PC-9 (cell line): ENCODE measurements around the gene FBXW7. TPM values are rescaled to one million over a fixed set of nuclear protein-coding genes. Genes with fewer than 3 reads are reported as not detected.

Source experiments
- BruUV-seq: library from RNA; stranded (reverse); fragments of 400-500 nt; replicated peaks from 2 replicates; lab custom pipeline; 2021; lab: Mats Ljungman, UMichigan
- CTCF ChIA-PET: fragments of 300-600 bp; sonication (Branson Sonifier 250); formaldehyde crosslinking; loops from one replicate; lab custom pipeline; 2022; ENCODE audit warnings: antibody characterized with exemption; lab: Charles Lee
- POLR2A ChIA-PET: fragments of 300-600 bp; sonication (Branson Sonifier 250); formaldehyde crosslinking; loops from one replicate; lab custom pipeline; 2022; ENCODE audit warnings: antibody characterized with exemption; ENCODE audit not compliant: unreplicated experiment; lab: Charles Lee
- DNase-seq, 2 experiments: peaks; one replicate each; pipeline versions ENCODE4 v3.0.0 to v3.0.0-alpha.2; 2015 to 2022; ENCODE audit warnings: mixed read lengths in 1 of 2
- H2AFZ ChIP-seq: fragments of 200-600 bp; sonication (generic); 2 replicates; pipeline ENCODE4 v1.8.1; 2017; ENCODE audit warnings: antibody characterized with exemption
- H3F3A ChIP-seq: fragments of 200-600 bp; sonication (generic); 2 replicates; pipeline ENCODE4 v1.8.1; 2017; ENCODE audit warnings: antibody characterized with exemption, mild to moderate bottlenecking, low read depth; ENCODE audit not compliant: insufficient read depth
- H3K27ac ChIP-seq: fragments of 200-600 bp; sonication (generic); 2 replicates; pipeline ENCODE4 v1.6.1; 2016; ENCODE audit warnings: mixed run types
- H3K27me3 ChIP-seq: fragments of 200-600 bp; sonication (generic); 2 replicates; pipeline ENCODE4 v1.6.1; 2016; ENCODE audit warnings: low read depth, mixed run types; ENCODE audit not compliant: insufficient read depth
- H3K36me3 ChIP-seq: fragments of 200-600 bp; sonication (generic); 2 replicates; pipeline ENCODE4 v1.6.1; 2016; ENCODE audit warnings: low read depth, mixed run types
- H3K4me1 ChIP-seq: fragments of 200-600 bp; sonication (generic); replicated peaks from 2 replicates; pipeline ENCODE4 v1.6.1; 2016; ENCODE audit warnings: mixed run types; ENCODE audit not compliant: insufficient read depth
- H3K4me2 ChIP-seq: fragments of 200-600 bp; sonication (generic); 2 replicates; pipeline ENCODE4 v1.6.1; 2017; ENCODE audit warnings: mixed run types
- H3K4me3 ChIP-seq: fragments of 200-600 bp; sonication (generic); 2 replicates; pipeline ENCODE4 v1.6.1; 2016; ENCODE audit warnings: mixed run types
- H3K79me2 ChIP-seq: fragments of 200-600 bp; sonication (generic); 2 replicates; pipeline ENCODE4 v1.6.1; 2017; ENCODE audit warnings: low read depth, mixed run types
- H3K9me2 ChIP-seq: fragments of 200-600 bp; sonication (generic); 2 replicates; pipeline ENCODE4 v1.8.1; 2017; ENCODE audit warnings: mild to moderate bottlenecking; ENCODE audit not compliant: insufficient read depth
- H3K9me3 ChIP-seq: fragments of 200-600 bp; sonication (generic); 2 replicates; pipeline ENCODE4 v1.8.1; 2016; ENCODE audit warnings: low read depth; ENCODE audit not compliant: insufficient read depth
- H4K20me1 ChIP-seq: fragments of 200-600 bp; sonication (generic); 2 replicates; pipeline ENCODE4 v1.8.1; 2017; ENCODE audit not compliant: insufficient read depth
- EZH2 ChIP-seq: fragments of 200-600 bp; sonication (generic); IDR thresholded peaks from 2 replicates; pipeline ENCODE4 v1.8.0; 2017; ENCODE audit warnings: antibody characterized with exemption, low read depth
- intact Hi-C: fragments of 100-400 bp; cut with micrococcal nuclease; formaldehyde crosslinking; loops from one replicate; pipeline ENCODE4 v1.10.0; 2022; ENCODE audit not compliant: unreplicated experiment
- total RNA-seq: library from RNA; stranded (reverse); gene quantifications from 2 replicates; pipeline ENCODE4 v1.2.3, GENCODE V29; 2021
- TF ChIP-seq, protein P1 (sequence below): fragments of 200-600 bp; sonication (generic); conservative IDR thresholded peaks from 2 replicates; pipeline ENCODE4 v1.6.1; 2017; ENCODE audit warnings: mixed run types, antibody characterized with exemption, mild to moderate bottlenecking, moderate library complexity

FBXW7 gene
- total RNA-seq, 1 experiment from 2014 or later, result 30.2 TPM

DNA sequence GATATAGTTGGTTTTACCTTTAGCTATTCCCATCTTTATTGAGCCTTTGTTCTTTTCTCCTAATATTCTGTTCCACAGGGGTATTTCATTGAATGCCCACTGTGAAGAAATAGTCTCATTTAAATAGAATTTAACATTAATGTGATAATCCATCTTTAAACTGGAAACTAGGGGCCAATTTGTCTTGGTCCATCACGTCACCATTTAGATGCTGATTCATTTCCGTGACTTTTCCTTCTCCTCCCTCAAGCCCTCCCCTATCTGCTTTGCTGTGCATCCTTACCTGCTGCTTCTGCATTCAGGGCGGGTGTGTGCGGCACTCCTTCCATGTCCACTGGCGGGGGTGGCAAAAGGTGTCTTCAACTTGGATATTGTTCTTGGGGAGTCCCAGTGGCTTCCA is 241.1 kb downstream of the FBXW7 start:
- no TSS peak for BruUV-seq
- Histone ChIP-seq H3K4me2 (no peak overlapping the region), H3K9me2 (no peaks in the 10 kb centered on the region), H3K9me3 (no peaks in the 10 kb centered on the region), H2AFZ (no peak overlapping the region), H3K27me3 (no peaks in the 10 kb centered on the region), H3K36me3 (no peaks in the 10 kb centered on the region), H3F3A (no peaks in the 10 kb centered on the region), H4K20me1 (no peaks in the 10 kb centered on the region; the same call in 1 of the 2 replicates), H3K4me1 (no peaks in the 10 kb centered on the region), H3K79me2 (no peaks in the 10 kb centered on the region), H3K27ac (no peak overlapping the region), H3K4me3 (no peak overlapping the region)
- CTCF ChIA-PET, result no interaction called here
- no peak for TF ChIP-seq EZH2
- TF ChIP-seq, protein P1, sequence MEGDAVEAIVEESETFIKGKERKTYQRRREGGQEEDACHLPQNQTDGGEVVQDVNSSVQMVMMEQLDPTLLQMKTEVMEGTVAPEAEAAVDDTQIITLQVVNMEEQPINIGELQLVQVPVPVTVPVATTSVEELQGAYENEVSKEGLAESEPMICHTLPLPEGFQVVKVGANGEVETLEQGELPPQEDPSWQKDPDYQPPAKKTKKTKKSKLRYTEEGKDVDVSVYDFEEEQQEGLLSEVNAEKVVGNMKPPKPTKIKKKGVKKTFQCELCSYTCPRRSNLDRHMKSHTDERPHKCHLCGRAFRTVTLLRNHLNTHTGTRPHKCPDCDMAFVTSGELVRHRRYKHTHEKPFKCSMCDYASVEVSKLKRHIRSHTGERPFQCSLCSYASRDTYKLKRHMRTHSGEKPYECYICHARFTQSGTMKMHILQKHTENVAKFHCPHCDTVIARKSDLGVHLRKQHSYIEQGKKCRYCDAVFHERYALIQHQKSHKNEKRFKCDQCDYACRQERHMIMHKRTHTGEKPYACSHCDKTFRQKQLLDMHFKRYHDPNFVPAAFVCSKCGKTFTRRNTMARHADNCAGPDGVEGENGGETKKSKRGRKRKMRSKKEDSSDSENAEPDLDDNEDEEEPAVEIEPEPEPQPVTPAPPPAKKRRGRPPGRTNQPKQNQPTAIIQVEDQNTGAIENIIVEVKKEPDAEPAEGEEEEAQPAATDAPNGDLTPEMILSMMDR, result no peak
- intact Hi-C loops, result no loop called here
- DNase-seq, result no peak
- POLR2A ChIA-PET, result no interaction called here

DNA sequence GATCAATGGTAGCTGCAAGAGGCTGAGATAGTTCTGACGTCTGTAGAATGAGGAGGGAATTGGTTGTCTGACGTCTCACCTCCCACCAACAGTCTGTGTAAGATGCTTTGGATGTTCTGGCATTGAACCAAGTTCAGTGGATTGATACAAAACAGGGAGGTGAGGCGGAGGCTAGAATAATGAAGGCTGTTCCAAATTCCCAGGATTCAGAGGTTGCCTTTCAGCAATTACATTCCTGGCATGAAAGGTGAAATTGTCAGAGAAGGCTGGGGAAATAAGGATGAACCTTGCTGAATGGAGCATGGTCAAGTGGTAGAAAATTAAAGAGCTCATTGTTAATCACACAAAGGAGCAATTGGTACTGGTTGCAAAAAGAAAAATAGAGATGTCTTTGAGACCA is 241.6 kb downstream of the FBXW7 start:
- Histone ChIP-seq H3K4me2 (no peak overlapping the region), H3K9me2 (no peaks in the 10 kb centered on the region), H3K9me3 (no peaks in the 10 kb centered on the region), H3K27ac (no peak overlapping the region), H2AFZ (no peak overlapping the region), H3K79me2 (no peaks in the 10 kb centered on the region), H3K36me3 (no peaks in the 10 kb centered on the region), H3K4me3 (no peak overlapping the region), H4K20me1 (no peaks in the 10 kb centered on the region; the same call in 1 of the 2 replicates), H3F3A (no peaks in the 10 kb centered on the region), H3K4me1 (no peaks in the 10 kb centered on the region), H3K27me3 (no peaks in the 10 kb centered on the region)
- intact Hi-C loops, result no loop called here
- POLR2A ChIA-PET, result no interaction called here
- DNase-seq, result no peak
- CTCF ChIA-PET, result no interaction called here
- TF ChIP-seq EZH2, result no peak
- TF ChIP-seq, protein P1, result no peak
- BruUV-seq, result no TSS peak

DNA sequence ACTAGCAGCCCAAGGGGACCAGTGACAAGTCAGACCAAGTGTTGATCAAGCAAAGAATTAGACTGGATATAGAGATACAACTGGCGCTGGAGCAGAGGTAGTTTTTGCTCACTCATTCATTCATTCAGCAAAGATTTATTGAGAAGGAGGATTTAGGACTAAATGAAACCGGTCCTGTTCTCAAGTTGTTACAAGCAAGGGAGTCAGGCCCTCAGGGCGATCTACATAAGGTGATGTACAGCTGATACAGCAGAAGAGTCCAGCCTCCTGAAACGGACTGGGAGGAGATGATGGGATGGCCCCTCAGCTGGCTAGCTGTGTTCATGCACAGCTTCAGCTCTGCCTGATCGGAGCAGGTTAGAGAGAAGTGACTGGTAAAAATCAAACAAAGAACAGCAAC is 242.4 kb downstream of the FBXW7 start:
- Histone ChIP-seq H3K4me1 (no peaks in the 10 kb centered on the region), H4K20me1 (no peaks in the 10 kb centered on the region; the same call in 1 of the 2 replicates), H3K27me3 (no peaks in the 10 kb centered on the region), H3K36me3 (no peaks in the 10 kb centered on the region), H3K79me2 (no peaks in the 10 kb centered on the region), H3K9me3 (no peaks in the 10 kb centered on the region), H3K4me3 (no peak overlapping the region), H3K27ac (no peak overlapping the region), H2AFZ (no peak overlapping the region), H3F3A (no peaks in the 10 kb centered on the region), H3K4me2 (no peak overlapping the region), H3K9me2 (no peaks in the 10 kb centered on the region)
- DNase-seq, result no peak
- POLR2A ChIA-PET, result no interaction called here
- no peak for TF ChIP-seq EZH2
- TF ChIP-seq, protein P1, result no peak
- CTCF ChIA-PET, result no interaction called here
- no TSS peak for BruUV-seq
- intact Hi-C loops, result no loop called here
